PFSK-1 (cell line): ENCODE measurements around the gene SLC37A2.

Experiments used
- FOXP2 ChIP-seq: optimal IDR thresholded peaks from 2 replicates; pipeline ENCODE3; 2011; ENCODE audit warnings: borderline replicate concordance, control low read depth, inconsistent platforms; ENCODE audit not compliant: insufficient read depth; ENCODE audit errors: extremely low read length, extremely low read depth
- POLR2AphosphoS5 ChIP-seq: IDR thresholded peaks from 2 replicates; pipeline ENCODE4 v1.6.1; 2012; ENCODE audit warnings: low read depth, mild to moderate bottlenecking, control low read depth, low read length, moderate library complexity
- SIN3A ChIP-seq: IDR thresholded peaks from 2 replicates; pipeline ENCODE4 v1.6.1; 2012; ENCODE audit warnings: mild to moderate bottlenecking, low read length, moderate library complexity, borderline replicate concordance; ENCODE audit not compliant: insufficient read depth
- TAF1 ChIP-seq: IDR thresholded peaks from 2 replicates; pipeline ENCODE4 v1.6.1; 2012; ENCODE audit warnings: low read length, control low read depth, borderline replicate concordance; ENCODE audit not compliant: insufficient read depth
- TF ChIP-seq, protein P1 (sequence below), 2 experiments: IDR thresholded peaks; 2 replicates each; pipeline versions ENCODE4 v1.6.1 to v1.8.0; 2011 to 2012; ENCODE audit warnings: low read depth in 2 of 2, low read length in 2 of 2, control low read depth in 1 of 2, inconsistent platforms in 1 of 2, mild to moderate bottlenecking in 1 of 2, moderate library complexity in 1 of 2; ENCODE audit not compliant: insufficient read depth in 1 of 2

DNA sequence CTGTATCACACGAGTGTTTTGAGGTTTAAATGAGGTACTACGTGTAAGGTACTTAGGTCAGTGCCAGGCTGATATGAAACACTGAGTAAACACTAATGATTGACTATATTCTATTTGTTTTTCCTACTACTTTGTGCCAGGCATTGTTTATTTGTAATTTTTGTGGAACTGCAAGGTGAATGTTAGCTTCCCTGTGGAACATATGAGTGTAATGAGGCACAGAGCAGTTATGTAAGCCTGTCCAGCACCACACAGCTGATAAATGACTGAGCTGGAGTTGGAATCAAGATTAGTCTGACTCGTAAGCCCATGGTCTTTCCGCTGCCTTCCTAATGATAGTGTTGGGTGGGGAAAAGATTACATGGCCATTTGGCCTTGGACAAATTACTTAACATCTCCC lies 5.9 kb downstream of the SLC37A2 start:
- TF ChIP-seq TAF1, result no peak
- no peak for TF ChIP-seq POLR2AphosphoS5
- TF ChIP-seq, protein P1, sequence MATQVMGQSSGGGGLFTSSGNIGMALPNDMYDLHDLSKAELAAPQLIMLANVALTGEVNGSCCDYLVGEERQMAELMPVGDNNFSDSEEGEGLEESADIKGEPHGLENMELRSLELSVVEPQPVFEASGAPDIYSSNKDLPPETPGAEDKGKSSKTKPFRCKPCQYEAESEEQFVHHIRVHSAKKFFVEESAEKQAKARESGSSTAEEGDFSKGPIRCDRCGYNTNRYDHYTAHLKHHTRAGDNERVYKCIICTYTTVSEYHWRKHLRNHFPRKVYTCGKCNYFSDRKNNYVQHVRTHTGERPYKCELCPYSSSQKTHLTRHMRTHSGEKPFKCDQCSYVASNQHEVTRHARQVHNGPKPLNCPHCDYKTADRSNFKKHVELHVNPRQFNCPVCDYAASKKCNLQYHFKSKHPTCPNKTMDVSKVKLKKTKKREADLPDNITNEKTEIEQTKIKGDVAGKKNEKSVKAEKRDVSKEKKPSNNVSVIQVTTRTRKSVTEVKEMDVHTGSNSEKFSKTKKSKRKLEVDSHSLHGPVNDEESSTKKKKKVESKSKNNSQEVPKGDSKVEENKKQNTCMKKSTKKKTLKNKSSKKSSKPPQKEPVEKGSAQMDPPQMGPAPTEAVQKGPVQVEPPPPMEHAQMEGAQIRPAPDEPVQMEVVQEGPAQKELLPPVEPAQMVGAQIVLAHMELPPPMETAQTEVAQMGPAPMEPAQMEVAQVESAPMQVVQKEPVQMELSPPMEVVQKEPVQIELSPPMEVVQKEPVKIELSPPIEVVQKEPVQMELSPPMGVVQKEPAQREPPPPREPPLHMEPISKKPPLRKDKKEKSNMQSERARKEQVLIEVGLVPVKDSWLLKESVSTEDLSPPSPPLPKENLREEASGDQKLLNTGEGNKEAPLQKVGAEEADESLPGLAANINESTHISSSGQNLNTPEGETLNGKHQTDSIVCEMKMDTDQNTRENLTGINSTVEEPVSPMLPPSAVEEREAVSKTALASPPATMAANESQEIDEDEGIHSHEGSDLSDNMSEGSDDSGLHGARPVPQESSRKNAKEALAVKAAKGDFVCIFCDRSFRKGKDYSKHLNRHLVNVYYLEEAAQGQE (IDR thresholded peaks at IDR 0.05; ENCODE audit: insufficient read depth in 1 of 2, low read depth in 2 of 2, low read length in 2 of 2), result no peak
- no peak for TF ChIP-seq SIN3A
- no peak for TF ChIP-seq FOXP2
